IPS-NIHi7 (cell line): ENCODE measurements around the gene OMG.
"Not testable (repeated sequence)": the region's sequence is repeated elsewhere in the genome, so short reads cannot be mapped to it uniquely, and the experiment has no call there.

Experiments used
- DNase-seq: peaks from one replicate; pipeline ENCODE4 v3.0.0; 2012; ENCODE audit warnings: mixed read lengths; ENCODE audit errors: extremely low spot score

Gene OMG

DNA sequence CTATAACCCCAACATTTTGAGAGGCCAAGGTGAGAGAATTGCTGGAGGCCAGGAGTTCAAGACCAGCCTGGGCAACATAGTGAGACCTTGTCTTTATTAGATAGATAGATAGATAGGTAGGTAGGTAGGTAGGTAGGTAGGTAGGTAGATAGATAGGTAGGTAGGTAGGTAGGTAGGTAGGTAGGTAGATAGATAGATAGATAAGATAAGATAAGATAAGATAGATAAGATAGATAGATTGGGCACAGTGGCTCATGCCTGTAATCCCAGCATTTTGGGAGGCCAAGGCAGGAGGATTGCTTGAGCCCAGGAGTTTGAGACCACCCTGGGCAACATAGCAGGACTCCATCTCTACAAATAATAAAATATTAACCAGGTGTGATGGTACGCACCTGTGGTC is 34.1 kb downstream of the OMG start:
- DNase-seq = not testable (repeated sequence)

- DNase-seq = no peak
Observed at GRCh38 chr17:31261601-31262000, 35.4 kb downstream of the OMG start.

DNA sequence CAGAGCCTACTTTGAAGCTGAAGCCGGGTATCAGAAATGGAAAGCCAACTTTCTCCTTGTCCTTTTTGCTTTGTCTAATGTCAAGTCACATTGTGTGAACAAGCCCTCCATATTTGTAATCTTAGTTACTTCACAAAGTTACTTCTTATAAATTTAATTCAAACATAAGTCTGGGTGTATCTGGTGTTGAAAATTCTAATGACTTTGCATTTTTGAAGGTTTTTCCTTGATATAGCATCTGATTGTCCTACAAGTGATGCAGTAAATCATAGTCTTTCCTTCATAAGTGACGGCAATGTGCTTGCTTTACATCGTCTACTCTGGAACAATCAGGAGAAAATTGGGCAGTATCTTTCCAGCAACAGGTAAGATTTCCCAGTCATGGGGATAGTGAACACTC is 36.9 kb downstream of the OMG start:
- no peak for DNase-seq

DNA sequence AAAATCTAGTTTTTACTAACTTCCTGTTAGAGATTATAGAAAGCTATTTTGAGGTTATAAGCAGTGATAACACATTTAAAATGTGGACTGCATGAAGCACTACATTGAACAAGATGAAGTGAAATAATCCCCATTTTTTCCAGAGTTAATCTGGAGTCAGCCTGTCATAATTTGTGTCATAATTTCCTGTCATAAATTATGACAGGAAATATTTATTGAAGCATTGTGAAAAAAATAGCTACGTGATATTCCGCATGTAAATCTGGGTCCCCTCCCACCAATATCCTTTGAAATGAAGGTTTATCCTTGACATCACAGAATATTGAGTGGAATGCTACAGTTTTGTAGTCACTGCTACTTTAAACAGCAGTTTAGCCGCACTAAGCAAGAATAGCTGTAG is 40.1 kb downstream of the OMG start:
- DNase-seq = no peak

GRCh38 chr17:31254654-31255053 is 42.4 kb downstream of the OMG start:
- no peak for DNase-seq

DNA sequence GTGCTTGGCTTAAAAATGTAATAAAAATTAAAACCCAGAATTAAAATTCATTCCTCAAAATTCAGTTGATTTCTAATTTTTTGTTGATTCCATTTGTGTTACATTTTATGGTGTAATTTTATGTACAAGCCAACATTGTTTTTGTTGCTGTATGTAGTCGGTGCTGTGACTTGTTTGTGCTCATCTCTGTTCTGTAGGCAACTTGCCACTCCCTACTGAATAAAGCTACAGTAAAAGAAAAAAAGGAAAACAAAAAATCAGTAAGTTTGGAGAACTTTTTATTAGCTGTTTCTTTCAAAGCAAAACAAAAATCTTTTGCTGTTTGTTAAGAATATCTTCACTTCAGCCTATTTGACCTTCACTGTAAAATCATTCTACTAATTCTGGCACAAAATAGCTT is 44.3 kb downstream of the OMG start:
- DNase-seq = no peak

GRCh38 chr17:31251970-31252328 is 45.1 kb downstream of the OMG start:
- DNase-seq = no peak

DNA sequence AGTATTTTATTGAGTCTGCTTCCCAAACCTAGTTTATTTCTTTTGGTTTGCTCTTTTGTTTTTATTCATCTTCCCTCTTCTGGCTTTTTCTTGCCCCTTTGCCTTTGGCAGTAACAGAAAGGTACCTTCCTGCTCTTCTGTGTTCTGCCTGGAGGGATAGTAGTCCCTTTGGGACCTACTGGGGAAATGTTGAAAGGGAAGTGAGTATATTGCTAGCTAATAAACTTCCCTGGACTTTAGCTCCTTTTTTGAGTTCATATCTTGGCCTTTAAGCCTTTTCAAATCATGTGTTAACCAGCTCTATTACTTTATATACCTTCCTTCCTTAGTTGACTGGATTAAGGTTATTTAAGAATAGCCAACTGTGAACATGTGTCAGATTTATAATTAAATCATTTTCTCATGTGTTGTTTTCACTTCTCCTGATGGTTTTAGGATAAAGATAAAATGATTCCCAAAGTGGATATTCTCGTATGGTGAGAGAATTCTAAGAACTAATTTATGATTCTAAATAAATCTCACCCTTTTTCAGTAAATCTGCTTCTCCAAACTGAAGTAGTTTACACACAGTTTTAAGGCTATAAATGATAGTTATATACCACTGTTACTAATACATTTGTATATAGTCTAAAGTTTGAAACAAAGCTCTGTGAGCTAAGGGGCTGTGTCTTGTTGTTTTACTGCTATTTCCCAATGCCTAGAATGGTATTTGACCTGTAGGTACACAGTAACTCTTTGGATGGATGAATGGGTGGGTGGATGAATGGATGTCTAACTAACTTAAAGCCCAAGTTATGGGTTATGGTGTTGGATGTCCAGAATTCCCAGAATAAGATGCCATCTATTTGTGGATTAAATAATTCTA is 45.7 kb downstream of the OMG start:
- DNase-seq = no peak

DNA sequence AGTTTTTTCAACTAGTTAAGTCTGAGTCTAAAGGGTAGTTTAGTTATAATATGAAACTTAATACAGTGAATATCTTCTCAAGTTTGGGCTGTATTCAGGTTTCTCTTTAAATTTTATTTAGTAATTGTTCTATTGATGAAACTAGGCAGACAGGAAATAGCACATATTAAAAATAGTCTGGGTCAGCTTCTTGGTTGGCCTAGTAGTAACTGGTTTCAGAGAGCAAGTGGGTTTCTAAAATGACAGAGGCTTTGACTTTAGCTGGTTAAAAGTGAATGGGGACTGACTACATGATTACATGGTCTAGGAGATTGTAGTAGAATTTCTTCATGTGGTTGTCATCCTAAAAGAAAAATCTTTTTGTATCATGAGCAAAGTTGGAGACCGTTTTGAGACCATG is 46.8 kb downstream of the OMG start:
- no peak for DNase-seq

DNA sequence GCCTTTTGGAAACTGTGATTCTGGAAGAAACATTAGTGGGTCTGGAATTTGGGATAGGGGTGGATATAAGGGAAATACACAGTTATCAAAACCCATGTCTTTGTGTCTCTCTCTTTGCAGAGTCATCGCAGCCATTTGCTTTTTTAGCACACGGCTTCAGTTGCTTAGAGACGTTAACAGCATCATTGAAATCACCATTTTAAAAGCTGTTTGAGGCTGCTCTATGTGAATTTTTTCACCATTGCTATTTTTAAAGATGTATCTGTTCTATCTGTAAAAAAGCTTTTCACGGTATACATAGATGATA is 47.3 kb downstream of the OMG start:
- no peak for DNase-seq

DNA sequence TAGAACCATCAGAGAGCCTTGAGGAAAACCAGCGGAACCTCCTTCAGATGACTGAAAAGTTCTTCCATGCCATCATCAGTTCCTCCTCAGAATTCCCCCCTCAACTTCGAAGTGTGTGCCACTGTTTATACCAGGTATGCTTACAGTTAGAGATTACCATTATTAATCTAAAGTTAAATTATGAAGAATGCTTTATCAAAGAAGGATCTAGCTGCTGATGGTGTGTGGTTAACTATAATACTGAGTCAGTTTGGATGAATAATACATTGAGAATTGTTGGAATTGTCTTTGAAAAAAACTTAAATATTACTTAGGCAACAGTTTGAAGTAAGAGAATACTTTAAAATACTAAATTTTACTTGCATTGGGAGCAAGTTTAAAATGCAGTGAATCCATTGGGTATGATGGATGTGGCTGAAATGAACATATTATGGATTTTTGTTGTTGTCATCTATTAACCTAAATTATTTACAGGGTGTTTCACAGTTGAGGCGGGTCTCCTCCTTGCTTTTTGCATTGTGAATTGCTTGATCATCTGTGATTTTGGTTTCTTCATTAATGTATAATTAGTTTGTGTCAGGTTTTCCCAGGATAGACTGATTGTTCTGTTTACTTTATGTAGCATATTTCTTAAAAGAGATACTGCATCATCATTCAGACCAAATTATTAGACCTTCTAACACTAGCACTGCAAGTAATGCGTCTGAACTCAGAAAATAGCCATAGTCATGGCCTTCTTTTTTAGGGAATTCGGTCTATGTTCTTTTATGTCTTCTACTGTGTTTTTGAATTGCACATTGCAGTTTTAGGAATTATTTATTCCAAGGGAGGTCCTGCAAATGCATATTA is 47.8 kb downstream of the OMG start:
- no peak for DNase-seq
